GM21576 (cell line): Measurements from ENCODE around the gene PHF12.

Source experiments
- ATAC-seq: cut with Tn5 transposase; IDR thresholded peaks from one replicate; pipeline ENCODE4 v1.9.1; 2021; ENCODE audit warnings: mild to moderate bottlenecking, moderate library complexity; ENCODE audit not compliant: unreplicated experiment

Gene PHF12

DNA sequence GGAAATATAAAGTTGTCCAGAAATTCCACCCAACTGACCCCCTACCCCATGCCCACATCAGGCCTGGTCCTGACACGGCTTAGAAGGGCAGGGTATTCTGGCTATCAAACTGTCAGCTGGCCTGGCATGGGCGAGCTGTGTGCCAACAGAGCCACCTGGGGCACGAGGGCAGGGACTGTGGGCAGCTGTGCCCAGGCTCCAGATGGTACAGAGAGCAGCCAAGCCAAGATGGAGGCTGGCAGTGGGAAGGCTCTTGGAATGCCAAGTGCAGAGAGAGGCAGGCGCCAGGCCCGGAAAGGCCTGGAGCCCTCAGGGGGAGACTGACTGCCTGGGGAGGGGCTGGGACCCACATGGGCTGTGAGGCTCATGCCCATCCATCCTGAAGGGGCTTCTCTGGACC, 24.3 kb upstream of the PHF12 start:
- no peak for ATAC-seq

DNA sequence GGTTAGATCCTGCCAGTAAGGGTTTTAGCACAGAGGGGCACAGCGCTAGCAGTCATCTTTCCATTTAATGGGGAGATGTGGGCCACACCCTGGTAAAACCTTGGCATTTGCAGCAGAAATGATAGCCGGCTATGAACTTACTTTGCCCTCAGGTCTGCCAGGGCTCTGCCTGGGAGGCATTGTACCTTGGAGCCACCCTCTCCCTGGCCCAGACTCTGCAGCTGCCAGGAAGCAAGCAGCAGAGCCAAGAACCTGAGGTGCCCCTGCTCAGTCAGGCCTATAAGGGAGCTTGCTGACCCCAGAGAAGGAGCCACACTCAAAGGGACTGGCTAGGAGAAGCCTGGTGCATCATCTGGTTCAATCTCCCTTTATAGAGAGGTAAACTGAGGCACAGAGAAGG, 23.7 kb upstream of the PHF12 start:
- ATAC-seq: no peak

DNA sequence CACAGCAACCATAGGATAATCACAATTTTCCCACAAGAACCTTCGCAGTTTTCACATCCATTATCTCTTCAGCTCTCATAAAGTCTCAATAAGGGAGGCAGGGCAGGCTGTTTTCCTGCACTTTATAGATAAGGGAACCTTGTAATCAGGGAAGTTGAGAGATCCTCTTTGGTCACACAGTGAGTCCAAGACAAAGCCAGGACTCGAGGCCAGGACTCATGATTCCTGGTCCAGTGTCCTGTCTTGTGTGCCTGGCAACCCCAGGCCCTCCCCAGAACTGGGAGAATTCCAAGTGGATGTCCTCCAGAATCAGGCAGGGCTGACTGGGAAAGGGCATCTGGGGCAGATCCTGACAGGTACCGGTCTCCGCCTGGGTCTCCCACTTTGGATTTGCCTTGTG, 23.1 kb upstream of the PHF12 start:
- no peak for ATAC-seq

DNA sequence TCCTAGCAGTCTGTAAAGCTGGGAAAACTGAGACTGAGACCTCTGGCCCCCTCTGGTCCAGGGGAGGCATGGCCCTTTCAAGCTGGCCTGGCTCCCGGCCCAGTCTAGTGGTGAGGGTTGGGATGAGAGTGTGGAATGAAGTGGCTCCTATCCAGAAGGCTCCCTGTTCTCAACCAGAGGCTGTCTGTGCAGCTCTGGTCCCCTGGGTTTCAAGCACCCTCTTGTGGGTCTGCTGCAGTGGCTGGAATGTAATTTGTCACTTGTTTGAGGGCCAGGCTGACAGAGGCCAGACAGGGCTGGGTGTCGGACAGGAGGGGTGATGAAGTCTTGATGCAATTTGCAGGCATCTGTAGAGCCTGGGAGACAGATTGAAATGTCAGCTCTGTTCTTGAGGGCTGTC, 22.1 kb upstream of the PHF12 start:
- no peak for ATAC-seq

DNA sequence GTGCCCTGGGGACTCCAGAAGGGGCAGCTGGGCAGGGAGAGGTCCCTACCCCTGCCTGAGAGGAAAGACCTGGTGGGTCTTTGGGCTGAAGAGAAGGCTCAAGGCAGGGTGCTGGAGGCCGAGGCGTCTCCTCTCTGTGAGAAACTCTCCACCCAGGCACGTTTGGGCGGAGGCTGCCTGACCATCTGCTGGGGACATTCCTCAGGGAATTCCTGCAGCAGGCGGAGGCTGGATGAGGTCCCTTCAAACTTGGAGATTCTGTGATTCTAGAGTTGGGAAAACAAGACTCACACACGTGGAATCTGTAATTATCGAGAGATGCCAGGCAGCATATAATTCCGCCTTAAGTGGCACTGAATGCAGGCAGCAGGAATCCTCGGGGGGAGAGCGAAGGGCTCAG, 21.1 kb upstream of the PHF12 start:
- ATAC-seq: no peak

DNA sequence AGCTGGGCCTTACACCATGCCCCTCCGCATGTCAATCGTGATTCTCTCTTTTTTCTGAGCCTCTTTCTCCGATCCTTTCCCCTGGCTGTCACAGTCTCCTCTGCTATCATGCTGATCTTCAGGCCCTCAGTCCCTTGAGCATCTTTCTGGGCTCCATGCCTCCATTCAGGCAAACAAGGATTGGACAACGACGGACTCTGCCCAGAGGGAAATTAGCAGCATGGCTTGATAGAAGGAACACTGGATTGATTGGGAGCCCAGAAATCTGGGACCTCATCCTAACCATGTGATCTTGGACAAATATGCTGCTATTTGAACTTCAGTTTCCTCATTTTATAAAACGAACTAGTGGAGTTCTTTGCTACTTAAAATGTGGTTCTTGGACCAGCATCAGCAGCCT, 19.6 kb upstream of the PHF12 start:
- ATAC-seq: no peak

DNA sequence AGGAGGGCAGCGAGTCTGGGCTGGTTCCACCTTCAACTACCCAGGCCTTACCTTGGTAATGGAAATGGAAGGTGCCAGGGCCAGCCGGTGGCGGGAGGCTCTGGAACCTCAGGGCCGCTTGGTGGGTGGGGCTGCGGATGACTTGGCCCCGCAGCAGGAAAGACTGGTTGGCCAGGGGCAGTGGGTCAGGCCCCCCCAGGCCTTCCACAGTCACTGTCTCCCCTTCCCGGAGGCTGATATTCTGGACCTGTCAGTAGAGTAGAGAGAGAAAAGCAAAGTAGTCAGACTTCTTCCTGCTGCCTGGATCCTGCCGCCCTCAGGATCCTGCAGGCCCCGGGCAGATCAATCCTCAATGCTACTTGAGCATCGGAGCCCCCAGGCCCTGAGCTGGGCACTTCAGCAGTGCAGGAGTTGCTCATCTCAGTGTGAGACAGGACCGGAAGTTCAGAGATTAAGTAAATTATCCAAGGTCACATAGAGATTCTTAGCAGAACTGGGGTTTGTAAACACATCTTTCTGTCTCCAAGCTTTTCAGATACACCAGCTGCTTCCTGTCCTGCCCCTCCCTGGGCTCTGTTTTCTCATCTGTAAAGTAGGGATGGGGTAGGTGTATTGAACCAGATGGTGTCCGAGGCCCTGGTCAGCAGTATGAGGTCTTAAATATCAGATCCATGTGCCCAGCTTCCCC, 18.5 kb upstream of the PHF12 start:
- no peak for ATAC-seq

DNA sequence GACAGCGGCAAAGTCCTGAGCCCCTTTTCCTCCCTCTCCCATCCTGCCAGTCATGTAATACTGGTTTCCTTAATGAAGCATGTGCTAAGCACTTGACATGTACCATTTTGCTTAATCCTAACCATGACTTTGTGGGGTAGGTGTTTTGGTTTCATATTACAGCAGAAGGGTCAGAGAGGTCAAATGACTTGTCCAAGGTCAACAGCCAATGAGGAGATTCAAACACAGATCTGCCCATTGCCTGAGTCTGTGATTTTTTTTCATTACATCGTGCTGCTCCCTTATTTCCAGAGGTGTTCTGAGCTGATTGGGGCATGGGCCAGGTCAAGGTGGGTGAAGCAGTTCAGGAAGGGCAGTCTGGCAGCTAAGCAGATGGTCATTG, 17.6 kb upstream of the PHF12 start:
- no peak for ATAC-seq

DNA sequence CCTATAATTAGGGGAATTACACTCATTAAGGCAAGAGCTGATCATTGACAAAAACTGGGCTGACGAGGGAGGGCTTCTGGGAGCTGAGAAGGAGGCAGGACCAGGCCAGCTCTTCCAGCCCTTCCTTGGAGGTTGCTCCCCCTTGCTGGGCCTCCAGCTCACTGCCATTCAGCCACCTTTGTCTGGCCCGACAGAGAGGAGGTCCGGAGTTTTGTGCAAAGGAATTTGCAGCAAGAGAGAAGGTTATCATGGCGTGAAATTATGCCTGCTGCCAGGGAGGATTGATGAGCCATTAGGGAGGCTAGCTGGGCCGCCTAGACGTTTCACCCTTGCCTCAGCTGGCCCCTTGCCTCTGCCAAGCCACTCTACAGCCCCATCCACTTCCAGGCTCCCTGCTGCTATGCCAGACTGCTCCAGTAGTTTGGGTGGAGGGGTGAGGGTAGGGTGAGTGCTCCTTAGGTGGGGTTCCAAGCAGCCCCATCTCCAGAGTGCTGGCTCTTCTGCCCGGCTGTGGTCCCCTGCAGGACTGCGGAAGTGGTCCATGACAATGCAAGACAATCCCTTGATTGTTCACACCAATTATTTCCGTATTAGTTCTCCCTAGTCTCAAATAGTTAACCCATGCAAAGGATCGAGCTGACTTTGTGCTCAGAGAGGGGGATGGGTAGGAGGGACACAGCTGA, 17.1 kb upstream of the PHF12 start:
- ATAC-seq: no peak

DNA sequence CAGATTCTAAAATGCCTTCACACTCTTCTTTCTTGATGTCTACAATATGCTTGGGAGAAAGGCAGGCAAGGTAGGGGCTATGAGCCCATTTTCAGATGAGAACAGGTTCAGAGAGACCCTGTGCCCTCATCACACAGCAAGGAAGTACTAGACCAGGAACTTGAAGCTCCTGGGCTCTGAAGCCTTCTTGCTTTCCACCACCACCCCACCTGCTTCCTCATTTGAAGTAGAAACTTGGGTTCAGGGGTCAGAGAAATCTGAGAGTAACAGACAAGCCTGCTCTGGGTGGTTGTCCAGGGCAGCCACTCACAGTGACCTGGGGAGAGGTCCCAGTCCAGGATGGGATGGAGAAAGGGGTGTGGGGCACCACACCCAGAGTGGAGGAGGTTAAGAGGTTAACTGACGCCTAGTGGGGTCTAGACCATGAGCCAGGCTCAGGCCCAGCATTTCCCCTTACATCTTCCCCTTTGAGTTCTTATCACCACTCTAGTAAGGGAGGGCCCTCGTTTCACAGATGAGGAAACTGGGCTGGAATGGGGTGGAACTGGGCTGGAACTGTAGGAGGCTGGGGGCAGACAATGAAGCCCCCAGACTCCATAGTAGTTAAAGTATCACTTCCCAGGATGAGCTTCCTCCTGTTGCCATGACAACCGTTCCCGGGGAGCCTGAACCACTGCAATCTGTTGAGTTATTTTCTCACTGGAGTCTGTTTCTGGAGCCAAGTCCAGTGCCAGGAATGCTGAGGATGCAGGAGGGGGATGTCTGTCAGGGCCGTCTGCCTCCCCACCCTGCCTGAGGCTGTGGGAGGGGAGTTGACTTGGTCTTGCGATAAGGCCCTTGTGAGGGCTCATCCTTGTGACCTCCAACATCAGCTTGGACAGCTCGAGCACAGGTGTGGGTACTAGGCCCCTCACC, 16.2 kb upstream of the PHF12 start:
- ATAC-seq: no peak

DNA sequence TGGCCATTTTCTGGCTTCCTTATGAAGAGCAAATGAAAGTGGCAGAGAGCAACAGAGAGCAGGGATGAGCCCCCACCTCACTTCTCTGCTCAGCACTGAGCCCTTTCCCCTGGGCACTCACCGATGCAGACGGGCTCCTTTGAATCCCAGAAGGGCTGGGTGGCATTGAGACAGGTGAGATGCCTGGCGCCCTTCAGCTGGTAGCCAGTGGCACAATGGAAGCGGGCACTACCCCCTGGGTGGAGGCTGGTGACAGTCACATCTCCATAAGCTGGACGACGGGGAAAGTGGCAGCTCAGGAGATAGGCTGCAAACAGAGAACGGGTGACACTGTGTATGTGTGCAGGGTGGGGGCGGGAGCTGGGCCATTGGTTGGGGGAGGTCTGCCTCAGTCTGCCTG, 12.5 kb upstream of the PHF12 start:
- ATAC-seq: no peak

DNA sequence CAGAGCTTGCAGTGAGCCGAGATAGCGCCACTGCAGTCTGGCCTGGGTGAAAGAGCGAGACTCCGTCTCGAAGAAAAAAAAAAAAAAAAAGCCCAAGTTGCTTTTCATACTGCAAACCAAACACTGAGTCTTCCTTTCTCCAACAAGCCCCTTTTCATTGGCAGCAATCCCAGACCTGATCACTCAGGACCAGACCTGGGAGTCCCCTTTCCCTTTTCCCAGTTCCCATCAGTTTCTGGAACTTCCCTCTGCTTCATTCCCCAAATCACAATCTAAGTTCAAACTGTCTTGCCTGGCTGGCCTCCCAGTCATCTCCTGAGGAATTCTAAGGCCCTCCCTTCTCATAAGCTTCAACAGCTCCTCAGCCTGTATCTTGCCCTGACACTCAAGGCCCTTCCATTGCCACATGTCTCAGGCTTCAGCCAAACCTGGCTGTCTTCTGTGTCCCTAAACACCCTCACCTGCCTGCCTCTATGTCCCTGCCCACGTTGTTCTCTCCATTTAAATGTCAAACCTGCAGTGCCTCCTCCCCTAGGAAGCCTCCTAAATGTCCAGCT, 11.8 kb upstream of the PHF12 start:
- ATAC-seq: no peak

DNA sequence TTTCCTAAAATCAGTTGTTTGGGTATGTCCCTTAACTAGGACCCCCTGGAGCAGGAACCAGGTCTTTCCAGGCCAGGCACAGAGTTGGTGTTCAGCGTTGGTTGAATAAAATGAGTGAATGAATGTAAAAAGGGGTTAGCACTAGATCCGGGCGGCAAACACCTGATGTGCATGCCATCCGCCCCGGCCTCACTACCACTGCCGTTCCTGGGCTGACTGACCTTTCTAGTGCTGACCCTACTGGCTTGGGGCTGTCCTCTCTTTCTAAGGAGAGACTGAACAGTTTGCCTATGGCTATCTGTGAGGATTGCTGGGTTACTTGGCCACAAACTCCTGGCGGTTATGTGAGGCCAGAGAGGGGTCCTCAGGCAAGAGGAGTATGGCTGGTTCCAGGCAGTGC, 10.1 kb upstream of the PHF12 start:
- ATAC-seq: no peak

DNA sequence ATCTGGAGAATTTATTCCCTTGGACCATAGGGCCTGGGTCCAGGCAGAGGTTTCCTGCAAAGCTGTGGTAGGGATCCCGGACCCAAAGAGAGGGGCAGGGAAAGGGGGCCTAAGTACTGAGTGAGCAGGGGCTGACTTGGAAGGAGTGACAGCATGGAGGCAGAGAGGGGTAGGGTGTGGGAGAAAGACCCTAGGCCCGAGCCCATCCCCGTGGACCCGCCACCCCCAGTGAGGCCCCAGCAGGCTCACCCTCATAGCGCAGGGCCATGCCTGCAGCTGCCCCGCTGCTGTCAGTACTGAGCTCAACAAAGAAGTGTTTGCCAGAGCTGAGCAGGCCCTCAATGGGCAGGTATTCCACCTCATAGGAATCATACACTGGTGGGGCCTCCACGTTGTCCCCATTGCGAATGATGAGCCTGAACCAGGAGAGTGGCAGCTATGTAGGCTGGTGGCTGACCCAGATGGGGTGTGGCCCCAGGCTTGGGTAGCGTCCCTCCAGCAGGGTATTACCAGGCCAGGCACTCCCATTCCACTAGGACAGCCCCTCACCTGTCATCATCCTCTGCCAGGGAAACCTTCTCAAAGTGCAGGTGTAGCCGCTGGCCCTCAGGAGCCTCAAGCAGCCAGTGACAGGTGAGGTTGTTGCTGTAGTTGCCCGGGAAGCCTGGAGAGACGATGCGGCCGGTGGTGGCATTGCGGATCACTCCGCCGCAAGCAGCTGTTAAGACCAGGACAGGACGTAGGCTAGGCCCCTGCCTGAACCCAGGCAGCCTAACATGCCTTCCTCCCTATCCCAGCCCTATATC, 9.1 kb upstream of the PHF12 start:
- ATAC-seq: no peak

DNA sequence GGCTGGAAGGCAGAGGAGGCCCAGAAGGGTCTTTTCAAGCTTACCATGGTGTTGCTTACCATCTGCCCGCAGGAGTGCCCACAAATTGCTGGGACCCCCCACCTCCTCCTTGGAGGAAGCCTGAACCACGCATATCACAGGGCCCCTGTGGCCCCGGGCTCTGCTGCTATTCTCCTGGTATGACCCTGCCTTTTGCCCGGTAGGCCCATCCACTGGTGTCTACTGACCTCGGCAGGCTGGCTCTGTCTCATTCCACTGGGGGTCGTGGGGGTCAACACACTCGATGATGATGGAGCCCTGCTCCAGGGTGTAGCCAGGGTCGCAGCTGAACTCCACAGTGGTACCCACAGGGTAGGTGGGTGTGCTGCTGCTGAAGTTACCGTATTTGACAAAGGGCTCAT, 8.2 kb upstream of the PHF12 start:
- ATAC-seq: no peak

DNA sequence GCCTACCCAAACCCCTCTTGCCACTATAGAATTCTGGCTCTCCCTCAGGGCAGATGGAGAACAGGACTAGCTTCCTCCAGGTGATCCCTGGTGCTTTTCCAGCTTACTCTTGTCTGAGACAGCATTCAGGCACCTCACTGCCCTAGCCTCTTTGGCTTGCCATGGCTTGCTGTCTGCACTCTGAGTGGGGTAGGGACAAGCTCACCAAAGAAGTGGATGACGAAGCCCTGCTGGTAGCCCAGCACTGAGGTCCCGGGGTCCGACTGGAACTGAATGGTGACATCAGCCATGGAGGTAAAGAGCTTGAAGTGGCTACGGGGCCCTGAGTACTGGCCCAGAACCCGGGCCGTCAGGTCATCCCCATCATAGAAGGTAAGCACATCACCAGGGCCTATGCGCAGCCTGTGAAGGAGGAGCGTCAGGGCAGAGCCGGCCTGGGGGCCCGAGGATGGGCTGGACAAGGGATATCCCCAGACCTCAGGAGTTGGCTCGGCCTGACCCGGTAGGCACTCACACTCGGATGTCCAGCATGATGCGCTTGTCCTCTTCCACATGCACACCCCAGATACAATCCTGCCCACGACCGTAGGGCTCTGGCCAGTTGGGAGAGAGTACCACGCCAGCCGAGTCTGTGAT, 7.6 kb upstream of the PHF12 start:
- ATAC-seq: no peak

DNA sequence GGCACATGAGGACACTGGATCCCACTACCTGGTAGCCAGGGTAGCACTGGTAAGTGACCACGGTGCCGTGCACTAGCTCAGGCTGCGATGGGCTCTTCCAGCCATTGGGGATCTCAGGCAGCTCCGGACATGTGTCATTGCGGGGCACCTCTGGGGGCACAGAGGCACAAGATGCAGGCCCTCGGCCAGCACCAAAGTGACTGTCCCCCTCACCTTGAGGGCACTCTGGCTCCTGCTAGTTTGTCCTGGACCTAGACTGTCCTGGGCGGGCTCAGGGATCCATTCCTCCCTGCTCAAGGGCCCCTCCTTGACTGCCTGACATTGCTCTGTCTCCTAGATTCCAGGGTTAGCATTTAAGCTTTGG, 6.7 kb upstream of the PHF12 start:
- ATAC-seq: no peak

DNA sequence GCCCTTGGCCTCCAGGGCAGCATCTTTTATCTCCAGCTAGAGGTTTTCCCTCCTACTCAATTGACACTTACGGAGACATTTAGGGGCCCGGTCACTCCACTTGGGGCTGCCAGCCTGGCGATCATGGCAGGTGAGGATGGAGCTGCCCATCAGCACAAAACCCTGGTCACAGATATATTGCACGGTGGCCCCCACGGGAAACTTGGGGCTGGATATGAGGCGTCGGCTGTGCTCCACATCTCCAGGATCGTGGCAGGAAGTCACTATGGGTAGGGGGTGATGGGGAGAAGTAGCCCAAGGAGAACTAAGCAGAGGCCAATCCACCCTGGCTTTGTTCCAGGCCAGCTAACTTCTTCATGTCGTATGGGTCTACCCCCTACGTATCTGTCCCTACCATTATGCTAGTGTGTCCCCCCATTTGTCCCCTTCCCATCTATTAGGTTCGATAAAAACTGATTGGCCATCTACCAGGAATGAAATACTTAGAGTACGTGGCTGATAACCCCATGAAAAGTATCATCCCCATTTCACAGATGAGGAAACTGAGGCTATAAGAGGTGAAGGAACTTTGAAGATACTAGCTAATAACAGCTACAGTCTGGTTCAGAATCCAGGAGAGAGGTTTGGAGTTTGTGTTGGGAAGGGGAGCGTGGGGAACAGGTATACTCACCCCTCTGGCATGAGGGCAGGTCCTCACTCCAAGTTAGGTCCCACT, 6.1 kb upstream of the PHF12 start:
- ATAC-seq: no peak

DNA sequence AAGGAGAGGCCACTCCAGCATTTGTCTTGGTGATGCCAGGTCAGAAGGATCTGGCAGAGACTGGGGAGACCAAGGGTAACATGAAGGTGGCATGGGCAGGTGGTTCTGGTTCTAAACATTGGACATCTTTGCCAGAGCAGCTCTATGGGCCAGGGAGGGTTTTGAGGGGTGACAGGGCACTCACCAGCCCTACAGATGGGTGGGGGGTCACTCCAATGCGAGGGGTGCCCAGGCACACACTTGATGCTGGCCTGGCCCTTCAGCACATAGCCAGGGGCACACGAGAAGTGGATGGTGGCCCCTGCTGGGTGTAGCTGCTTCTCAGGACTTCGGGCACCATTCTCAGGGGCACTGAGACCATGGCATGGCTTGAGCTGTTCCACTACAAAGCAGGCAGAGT, 5.5 kb upstream of the PHF12 start:
- ATAC-seq: no peak

DNA sequence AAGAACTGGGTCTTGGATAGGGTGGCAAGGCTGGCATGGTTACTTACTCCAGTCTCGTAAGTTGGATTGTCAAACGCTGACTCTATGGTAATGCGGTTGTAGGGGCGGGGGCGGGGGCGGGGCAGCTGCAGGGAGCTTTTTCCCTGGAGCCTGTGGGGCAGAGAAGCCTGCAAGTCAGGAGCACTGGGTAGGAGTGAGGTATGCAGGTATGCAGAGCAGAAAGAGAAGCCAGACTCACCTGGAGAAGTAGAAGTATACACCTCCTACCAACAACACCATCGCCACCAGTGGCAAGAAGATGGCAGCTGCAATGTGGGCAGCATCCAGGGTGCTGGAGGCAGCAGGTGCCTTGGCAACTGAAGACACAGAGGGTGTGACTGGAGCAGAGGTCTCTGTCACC, 4.8 kb upstream of the PHF12 start:
- no peak for ATAC-seq
